Mesendoderm (in vitro differentiated cells): Measurements from ENCODE around the gene ADGRV1.

ENCODE experiments used
- DNase-seq: peaks from one replicate; pipeline ENCODE4 v3.0.0; 2013
- H2AK5ac ChIP-seq: 2 replicates; pipeline ENCODE4 v1.6.1; 2013; ENCODE audit warnings: low read length, inconsistent platforms
- H2BK120ac ChIP-seq: 2 replicates; pipeline ENCODE4 v1.6.1; 2013; ENCODE audit warnings: low read depth, mild to moderate bottlenecking, low read length, moderate library complexity, mixed read lengths
- H2BK15ac ChIP-seq: replicated peaks from 2 replicates; pipeline ENCODE4 v1.6.1; 2013; ENCODE audit warnings: low read depth, mild to moderate bottlenecking, moderate library complexity
- H2BK5ac ChIP-seq: 2 replicates; pipeline ENCODE4 v1.6.1; 2013; ENCODE audit warnings: low read length, inconsistent platforms
- H3K18ac ChIP-seq: 2 replicates; pipeline ENCODE4 v1.6.1; 2013; ENCODE audit warnings: mild to moderate bottlenecking, low read length, mixed read lengths
- H3K23ac ChIP-seq: one replicate; pipeline ENCODE4 v1.6.1; 2013; ENCODE audit warnings: low read length
- H3K27ac ChIP-seq: 2 replicates; pipeline ENCODE4 v1.5.1; 2013; ENCODE audit warnings: low read depth, mild to moderate bottlenecking, inconsistent platforms, low read length, moderate library complexity
- H3K27me3 ChIP-seq: 2 replicates; pipeline ENCODE4 v1.6.1; 2013; ENCODE audit warnings: low read length, control low read depth, mild to moderate bottlenecking, inconsistent platforms; ENCODE audit not compliant: insufficient read depth, poor library complexity
- H3K36me3 ChIP-seq: 2 replicates; pipeline ENCODE4 v1.6.1; 2013; ENCODE audit warnings: low read length, inconsistent platforms; ENCODE audit not compliant: control insufficient read depth, insufficient read depth
- H3K4ac ChIP-seq: one replicate; pipeline ENCODE4 v1.6.1; 2013; ENCODE audit warnings: low read depth, mild to moderate bottlenecking, low read length, moderate library complexity
- H3K4me1 ChIP-seq: 2 replicates; pipeline ENCODE4 v1.6.1; 2013; ENCODE audit warnings: low read depth, low read length, inconsistent platforms; ENCODE audit not compliant: control insufficient read depth
- H3K4me2 ChIP-seq: 2 replicates; pipeline ENCODE4 v1.6.1; 2013; ENCODE audit warnings: low read length
- H3K4me3 ChIP-seq: 2 replicates; pipeline ENCODE4 v1.5.1; 2013; ENCODE audit warnings: mild to moderate bottlenecking, low read length
- H3K56ac ChIP-seq: one replicate; pipeline ENCODE4 v1.6.1; 2013; ENCODE audit warnings: low read length
- H3K79me1 ChIP-seq: 2 replicates; pipeline ENCODE4 v1.6.1; 2013; ENCODE audit warnings: low read length, inconsistent platforms
- H3K79me2 ChIP-seq: 2 replicates; pipeline ENCODE4 v1.6.1; 2013; ENCODE audit warnings: mild to moderate bottlenecking, low read length; ENCODE audit not compliant: control insufficient read depth, insufficient read depth
- H3K9ac ChIP-seq: 2 replicates; pipeline ENCODE4 v1.6.1; 2013; ENCODE audit warnings: low read length, inconsistent platforms
- H4K5ac ChIP-seq: one replicate; pipeline ENCODE4 v1.6.1; 2013; ENCODE audit warnings: low read length
- H4K8ac ChIP-seq: one replicate; pipeline ENCODE4 v1.6.1; 2013; ENCODE audit warnings: low read depth, mild to moderate bottlenecking, control low read depth, low read length, moderate library complexity
- WGBS: extraction: QIAGEN DNeasy Blood & Tissue Kit; methylation state at CpG from one replicate; pipeline ENCODE4 v1.1.7; 2013; ENCODE audit warnings: low lambda C conversion rate, missing lambda C conversion rate; ENCODE audit not compliant: insufficient coverage; ENCODE audit errors: extremely low coverage; 5-methylcytosine and 5-hydroxymethylcytosine counted together

The ADGRV1 gene

DNA sequence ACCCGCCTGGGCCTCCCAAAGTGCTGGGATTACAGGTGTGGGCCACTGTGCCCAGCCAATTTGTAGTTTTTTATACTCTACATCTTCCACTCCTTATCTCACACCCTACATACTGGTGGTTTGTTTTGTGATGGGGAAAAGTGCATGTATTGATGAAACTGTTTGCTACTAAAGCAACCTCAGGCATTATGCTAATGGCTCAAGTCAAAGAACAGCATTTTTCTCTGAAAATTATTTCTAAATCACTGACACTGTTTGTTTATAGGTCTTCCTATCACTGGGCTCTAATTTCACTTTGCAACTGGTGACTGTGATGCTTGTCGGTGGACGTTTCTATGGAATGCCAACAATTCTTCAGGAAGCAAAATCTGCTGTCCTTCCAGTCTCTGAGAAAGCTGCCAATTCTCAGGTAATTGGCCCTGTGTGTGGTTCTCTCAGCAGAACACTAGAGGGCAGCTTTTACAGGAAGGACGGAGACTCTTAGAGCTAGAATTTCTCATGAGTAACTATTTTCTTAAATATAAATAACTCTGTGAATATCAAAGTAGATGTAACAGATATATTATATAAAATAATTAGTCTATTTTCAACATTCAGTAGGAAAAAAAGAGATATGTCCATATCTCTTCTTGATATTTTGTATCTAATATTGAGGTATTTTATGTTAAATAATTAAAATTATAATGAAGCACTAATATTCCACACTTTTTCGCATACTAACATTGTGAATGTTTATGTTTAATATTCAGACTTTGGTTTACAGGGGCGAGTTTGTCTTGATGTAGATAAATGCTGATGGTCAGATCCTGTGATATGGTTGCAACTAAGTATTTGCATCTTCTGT lies 244.1 kb downstream of the ADGRV1 start:
- H3K23ac ChIP-seq = no peak overlapping the region
- no peak overlapping the region for H2BK5ac ChIP-seq
- H2BK120ac ChIP-seq = no peak overlapping the region
- no CpG with 5 or more reads among the region's 6 CpGs for WGBS
- no peak overlapping the region for H3K18ac ChIP-seq
- H3K79me2 ChIP-seq = no peaks in the 10 kb centered on the region
- H3K79me1 ChIP-seq = no peaks in the 10 kb centered on the region
- no peaks in the 10 kb centered on the region for H3K27me3 ChIP-seq
- no peak overlapping the region for H3K4me3 ChIP-seq
- H3K56ac ChIP-seq = no peak overlapping the region
- no peaks in the 10 kb centered on the region for H3K4me1 ChIP-seq
- no peak overlapping the region for H4K5ac ChIP-seq
- H3K4me2 ChIP-seq = no peak overlapping the region
- no peak overlapping the region for H3K4ac ChIP-seq
- no peak overlapping the region for H3K27ac ChIP-seq
- H4K8ac ChIP-seq = no peak overlapping the region
- peak; percentile 81 for DNase-seq
- H3K36me3 ChIP-seq = no peaks in the 10 kb centered on the region
- no peak overlapping the region for H3K9ac ChIP-seq
- no peak overlapping the region for H2AK5ac ChIP-seq
- no peak overlapping the region for H2BK15ac ChIP-seq

DNA sequence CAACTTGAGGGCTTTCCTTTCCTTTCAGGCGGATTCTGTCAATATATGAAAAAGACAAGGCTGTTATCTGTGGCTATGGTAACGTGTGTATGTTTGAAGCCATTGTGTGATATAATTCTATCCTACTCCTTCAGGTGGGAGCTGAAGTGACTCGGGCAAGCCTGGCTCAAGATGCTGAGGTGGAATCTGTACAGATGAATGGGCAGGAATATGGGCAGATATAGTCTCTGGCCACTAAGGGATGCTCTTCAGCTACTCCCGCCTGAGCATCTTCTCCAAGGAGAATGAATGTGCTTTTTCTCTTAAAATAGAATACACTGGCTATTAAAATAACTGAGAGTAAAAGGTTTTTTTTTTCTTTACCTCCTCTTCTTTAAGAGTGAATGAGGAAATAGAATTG lies 244.8 kb downstream of the ADGRV1 start:
- DNase-seq = no peak
- Histone ChIP-seq H3K27me3 (no peaks in the 10 kb centered on the region), H3K4me1 (no peaks in the 10 kb centered on the region), H2AK5ac (no peak overlapping the region), H3K4me3 (no peak overlapping the region), H2BK5ac (no peak overlapping the region), H3K9ac (no peak overlapping the region), H4K8ac (no peak overlapping the region), H2BK15ac (no peak overlapping the region), H3K36me3 (no peaks in the 10 kb centered on the region), H3K27ac (no peak overlapping the region), H3K18ac (no peak overlapping the region), H3K4me2 (no peak overlapping the region), H3K23ac (no peak overlapping the region), H3K4ac (no peak overlapping the region), H2BK120ac (no peak overlapping the region), H3K56ac (no peak overlapping the region), H4K5ac (no peak overlapping the region), H3K79me2 (no peaks in the 10 kb centered on the region), H3K79me1 (no peaks in the 10 kb centered on the region)
- WGBS = no CpG with 5 or more reads among the region's 4 CpGs

DNA sequence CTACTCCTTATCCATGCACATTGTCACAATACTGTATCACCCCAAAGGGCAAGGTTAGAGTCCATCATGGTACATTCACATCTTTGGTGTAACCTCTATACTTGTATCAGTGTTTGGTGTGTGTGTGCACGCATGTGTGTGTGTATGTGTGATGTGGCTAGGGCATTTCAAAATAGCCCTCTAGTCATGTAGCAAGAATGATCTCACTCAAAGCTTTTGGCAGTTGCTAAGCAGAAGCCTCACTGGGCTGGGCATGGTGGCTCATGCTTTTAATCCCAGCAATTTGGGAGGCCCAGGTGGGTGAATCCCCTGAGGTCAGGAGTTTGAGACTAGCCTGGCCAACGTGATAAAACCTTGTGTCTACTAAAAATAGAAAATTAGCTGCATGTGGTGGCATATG lies 245.3 kb downstream of the ADGRV1 start:
- Histone ChIP-seq H4K8ac (no peak overlapping the region), H2BK15ac (no peak overlapping the region), H3K36me3 (no peaks in the 10 kb centered on the region), H2BK5ac (no peak overlapping the region), H2AK5ac (no peak overlapping the region), H3K4me2 (no peak overlapping the region), H3K4me1 (no peaks in the 10 kb centered on the region), H3K27me3 (no peaks in the 10 kb centered on the region), H3K79me1 (no peaks in the 10 kb centered on the region), H2BK120ac (no peak overlapping the region), H3K4me3 (no peak overlapping the region), H3K23ac (no peak overlapping the region), H3K79me2 (no peaks in the 10 kb centered on the region), H3K18ac (no peak overlapping the region), H3K9ac (no peak overlapping the region), H4K5ac (no peak overlapping the region), H3K4ac (no peak overlapping the region), H3K56ac (no peak overlapping the region), H3K27ac (no peak overlapping the region)
- no peak for DNase-seq
- no CpG with 5 or more reads among the region's 2 CpGs for WGBS

DNA sequence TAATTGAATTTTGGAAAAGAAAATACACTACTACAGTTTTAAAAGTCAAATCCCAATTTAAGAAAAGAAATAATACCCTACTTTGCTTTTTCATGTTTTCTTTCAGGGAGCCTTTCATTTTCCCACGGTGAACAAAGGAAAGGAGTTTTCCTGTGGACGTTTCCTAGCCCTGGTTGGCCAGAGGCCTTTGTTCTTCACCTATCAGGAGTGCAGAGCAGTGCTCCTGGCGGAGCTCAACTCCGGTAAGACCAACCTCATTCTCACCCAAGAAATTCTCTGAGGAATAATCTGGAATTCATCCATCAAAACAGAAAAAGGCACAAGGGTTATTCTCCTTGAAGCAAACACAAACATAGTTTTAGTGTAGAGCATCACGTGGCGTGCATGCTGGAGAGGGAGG lies 248.9 kb downstream of the ADGRV1 start:
- Histone ChIP-seq H3K79me1 (no peaks in the 10 kb centered on the region), H3K4ac (no peak overlapping the region), H3K56ac (no peak overlapping the region), H3K23ac (no peak overlapping the region), H3K79me2 (no peaks in the 10 kb centered on the region), H3K4me1 (no peaks in the 10 kb centered on the region), H3K36me3 (no peaks in the 10 kb centered on the region), H3K4me3 (no peak overlapping the region), H3K9ac (no peak overlapping the region), H2BK5ac (no peak overlapping the region), H2BK15ac (no peak overlapping the region), H3K18ac (no peak overlapping the region), H3K27me3 (no peaks in the 10 kb centered on the region), H2BK120ac (no peak overlapping the region), H3K27ac (no peak overlapping the region), H4K5ac (no peak overlapping the region), H4K8ac (no peak overlapping the region), H2AK5ac (no peak overlapping the region), H3K4me2 (no peak overlapping the region)
- DNase-seq = no peak
- no CpG with 5 or more reads among the region's 6 CpGs for WGBS

DNA sequence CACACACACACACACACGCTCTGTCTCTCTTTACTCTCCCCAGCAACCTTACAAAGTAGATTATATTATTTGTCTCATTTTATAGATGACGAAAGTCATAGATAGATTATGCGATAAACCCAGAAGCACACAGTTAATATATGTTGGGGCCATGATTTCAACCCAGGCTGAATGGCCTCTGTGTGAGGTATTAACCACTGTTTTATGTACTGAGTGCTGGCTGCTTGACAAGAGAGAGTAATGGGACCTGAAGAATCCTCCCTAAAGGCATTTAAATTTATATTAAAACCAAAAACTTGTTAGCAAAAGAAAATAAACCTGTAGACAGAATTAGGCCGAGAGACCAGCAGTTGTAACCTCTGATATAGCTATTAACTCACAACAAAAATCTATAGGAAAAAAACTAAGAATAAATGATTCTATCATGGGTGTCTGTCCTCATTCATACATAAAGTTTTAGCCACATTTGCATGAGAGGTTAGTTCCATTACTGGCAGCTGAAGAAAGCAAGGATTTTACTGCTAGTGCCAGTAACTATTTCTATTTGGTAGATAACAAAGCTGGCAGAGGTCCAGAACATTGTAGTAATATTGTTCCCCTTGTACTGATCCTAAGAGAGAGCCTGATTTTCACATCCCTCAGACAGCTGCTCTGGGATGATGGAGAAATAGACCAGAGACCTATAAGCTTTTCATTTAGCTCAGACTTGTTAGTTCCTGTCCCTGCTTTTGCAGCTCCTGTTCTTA lies 250.9 kb downstream of the ADGRV1 start:
- no peaks in the 10 kb centered on the region for H3K4me1 ChIP-seq
- no peak overlapping the region for H3K23ac ChIP-seq
- H3K79me1 ChIP-seq = no peaks in the 10 kb centered on the region
- H3K56ac ChIP-seq = no peak overlapping the region
- H3K9ac ChIP-seq = no peak overlapping the region
- H3K27me3 ChIP-seq = no peaks in the 10 kb centered on the region
- H3K4ac ChIP-seq = no peak overlapping the region
- H4K5ac ChIP-seq = no peak overlapping the region
- no peaks in the 10 kb centered on the region for H3K79me2 ChIP-seq
- no CpG with 5 or more reads among the region's 4 CpGs for WGBS
- no peak overlapping the region for H3K27ac ChIP-seq
- H2BK120ac ChIP-seq = no peak overlapping the region
- no peak overlapping the region for H2BK15ac ChIP-seq
- H2AK5ac ChIP-seq = no peak overlapping the region
- H3K18ac ChIP-seq = no peak overlapping the region
- no peaks in the 10 kb centered on the region for H3K36me3 ChIP-seq
- no peak overlapping the region for H3K4me3 ChIP-seq
- no peak overlapping the region for H2BK5ac ChIP-seq
- H4K8ac ChIP-seq = no peak overlapping the region
- no peak overlapping the region for H3K4me2 ChIP-seq
- DNase-seq = no peak
